ENCODE data around the gene KIF1A. TPM values are rescaled to one million over a fixed set of nuclear protein-coding genes. Genes with fewer than 3 reads are reported as not detected.
A peak's percentile ranks its signal among the peaks of the same experiment; 100 is the strongest.

KIF1A gene
- total RNA-seq, 1 donor from 2014 or later: 0.24 TPM

- H3K36me3 ChIP-seq: no peaks in the 10 kb centered on the region
- peak in 1 of 2 donors; percentile 8 for ATAC-seq
- no peaks in the 10 kb centered on the region for H3K27me3 ChIP-seq (ENCODE audit: low read depth)
- intact Hi-C loops (cut with DNase I): no loop called here
- TF ChIP-seq, protein P1, sequence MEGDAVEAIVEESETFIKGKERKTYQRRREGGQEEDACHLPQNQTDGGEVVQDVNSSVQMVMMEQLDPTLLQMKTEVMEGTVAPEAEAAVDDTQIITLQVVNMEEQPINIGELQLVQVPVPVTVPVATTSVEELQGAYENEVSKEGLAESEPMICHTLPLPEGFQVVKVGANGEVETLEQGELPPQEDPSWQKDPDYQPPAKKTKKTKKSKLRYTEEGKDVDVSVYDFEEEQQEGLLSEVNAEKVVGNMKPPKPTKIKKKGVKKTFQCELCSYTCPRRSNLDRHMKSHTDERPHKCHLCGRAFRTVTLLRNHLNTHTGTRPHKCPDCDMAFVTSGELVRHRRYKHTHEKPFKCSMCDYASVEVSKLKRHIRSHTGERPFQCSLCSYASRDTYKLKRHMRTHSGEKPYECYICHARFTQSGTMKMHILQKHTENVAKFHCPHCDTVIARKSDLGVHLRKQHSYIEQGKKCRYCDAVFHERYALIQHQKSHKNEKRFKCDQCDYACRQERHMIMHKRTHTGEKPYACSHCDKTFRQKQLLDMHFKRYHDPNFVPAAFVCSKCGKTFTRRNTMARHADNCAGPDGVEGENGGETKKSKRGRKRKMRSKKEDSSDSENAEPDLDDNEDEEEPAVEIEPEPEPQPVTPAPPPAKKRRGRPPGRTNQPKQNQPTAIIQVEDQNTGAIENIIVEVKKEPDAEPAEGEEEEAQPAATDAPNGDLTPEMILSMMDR (IDR thresholded peaks at IDR 0.05): no peak
- H3K9me3 ChIP-seq: no peaks in the 10 kb centered on the region
- no peak for DNase-seq
- H3K4me1 ChIP-seq: no peaks in the 10 kb centered on the region
- H3K4me3 ChIP-seq: no peak overlapping the region
- no peak overlapping the region for H3K27ac ChIP-seq
These were observed 36.3 kb upstream of the KIF1A start for GRCh38 chr2:240856151-240856980.

DNA sequence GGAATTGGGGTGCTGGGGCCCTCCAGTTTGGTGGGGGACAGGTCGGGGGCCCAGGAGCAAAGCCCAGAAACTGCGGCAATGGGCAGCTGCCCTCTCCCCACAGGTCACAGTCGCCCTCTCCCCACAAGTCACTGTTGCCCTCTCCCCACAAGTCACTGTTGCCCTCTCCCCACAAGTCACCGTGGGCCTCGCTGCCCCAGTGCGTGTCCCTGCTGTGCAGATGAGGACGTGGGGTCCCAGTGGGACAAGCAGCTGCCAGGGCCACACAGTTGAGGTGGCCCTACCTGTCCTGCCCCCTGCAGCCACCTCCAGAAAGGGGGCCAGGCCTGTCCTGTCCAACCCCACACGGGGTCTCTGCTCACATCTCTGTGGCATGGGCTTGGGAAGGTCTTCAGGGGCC is 35.7 kb upstream of the KIF1A start:
- Histone ChIP-seq H3K27me3 (ENCODE audit: low read depth) (no peaks in the 10 kb centered on the region), H3K4me3 (no peak overlapping the region), H3K9me3 (no peaks in the 10 kb centered on the region), H3K36me3 (no peaks in the 10 kb centered on the region), H3K27ac (no peak overlapping the region), H3K4me1 (no peaks in the 10 kb centered on the region)
- TF ChIP-seq, protein P1 (IDR thresholded peaks at IDR 0.05): no peak
- DNase-seq: no peak
- intact Hi-C loops (cut with DNase I): no loop called here
- ATAC-seq: no peak

DNA sequence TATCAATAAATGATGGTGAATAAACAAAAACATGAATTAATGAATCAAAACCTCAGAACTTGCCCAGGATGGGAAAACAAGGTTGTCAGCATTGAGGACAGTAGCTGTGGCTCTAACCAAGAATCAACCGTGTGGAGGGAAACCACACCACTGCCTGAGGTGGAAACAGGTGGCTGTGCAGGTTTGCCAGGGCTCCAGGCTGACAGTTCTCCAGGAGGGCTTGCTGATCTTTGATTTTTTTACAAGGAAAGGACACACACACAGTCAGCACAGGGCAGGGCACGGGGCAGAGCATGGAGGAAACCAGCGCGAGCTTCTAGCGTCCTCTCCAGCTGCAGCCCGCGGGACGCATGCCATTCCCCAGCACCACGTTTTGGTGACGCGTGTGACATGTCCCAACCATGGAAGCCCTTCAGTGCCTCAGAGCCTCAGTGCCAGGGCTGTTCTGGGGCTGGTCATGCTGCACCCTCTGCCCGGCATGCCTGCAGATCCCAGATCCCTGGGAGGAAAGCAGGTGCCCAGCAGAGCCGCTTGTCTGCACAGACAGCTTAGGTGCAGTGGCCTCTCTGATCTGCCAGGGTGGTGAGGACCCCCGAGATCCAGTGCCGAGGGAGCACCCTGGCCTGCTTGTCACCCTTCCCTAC is 32.8 kb upstream of the KIF1A start:
- no peaks in the 10 kb centered on the region for H3K9me3 ChIP-seq
- no peak for DNase-seq
- ATAC-seq: no peak
- TF ChIP-seq, protein P1 (IDR thresholded peaks at IDR 0.05): no peak
- H3K36me3 ChIP-seq: no peaks in the 10 kb centered on the region
- no peak overlapping the region for H3K4me3 ChIP-seq
- intact Hi-C loops (cut with DNase I): no loop called here
- no peak overlapping the region for H3K27ac ChIP-seq
- H3K27me3 ChIP-seq (ENCODE audit: low read depth): no peaks in the 10 kb centered on the region
- no peaks in the 10 kb centered on the region for H3K4me1 ChIP-seq

- H3K27ac ChIP-seq: no peak overlapping the region
- no peaks in the 10 kb centered on the region for H3K27me3 ChIP-seq (ENCODE audit: low read depth)
- peak; percentile 88 to 93 for ATAC-seq
- intact Hi-C loops (cut with DNase I): no loop called here
- TF ChIP-seq, protein P1 (IDR thresholded peaks at IDR 0.05): peak; percentile 99
- no peaks in the 10 kb centered on the region for H3K9me3 ChIP-seq
- DNase-seq: peak; percentile 84
- no peaks in the 10 kb centered on the region for H3K4me1 ChIP-seq
- H3K36me3 ChIP-seq: no peaks in the 10 kb centered on the region
- no peak overlapping the region for H3K4me3 ChIP-seq
These were observed 31.3 kb upstream of the KIF1A start for GRCh38 chr2:240851078-240851991.

- intact Hi-C loops (cut with DNase I): no loop called here
- H3K27me3 ChIP-seq (ENCODE audit: low read depth): no peaks in the 10 kb centered on the region
- TF ChIP-seq, protein P1 (IDR thresholded peaks at IDR 0.05): no peak
- no peak overlapping the region for H3K27ac ChIP-seq
- no peaks in the 10 kb centered on the region for H3K36me3 ChIP-seq
- ATAC-seq (peak in 1 of 2 donors; percentile 9), DNase-seq (no peak)
- H3K9me3 ChIP-seq: no peaks in the 10 kb centered on the region
- H3K4me1 ChIP-seq: no peaks in the 10 kb centered on the region
- no peak overlapping the region for H3K4me3 ChIP-seq
These were observed 30.7 kb upstream of the KIF1A start for GRCh38 chr2:240850756-240851077.

All from lower lobe of right lung (tissue), 2 donors.